ENCODE measurements around the gene LAMB3.

DNA sequence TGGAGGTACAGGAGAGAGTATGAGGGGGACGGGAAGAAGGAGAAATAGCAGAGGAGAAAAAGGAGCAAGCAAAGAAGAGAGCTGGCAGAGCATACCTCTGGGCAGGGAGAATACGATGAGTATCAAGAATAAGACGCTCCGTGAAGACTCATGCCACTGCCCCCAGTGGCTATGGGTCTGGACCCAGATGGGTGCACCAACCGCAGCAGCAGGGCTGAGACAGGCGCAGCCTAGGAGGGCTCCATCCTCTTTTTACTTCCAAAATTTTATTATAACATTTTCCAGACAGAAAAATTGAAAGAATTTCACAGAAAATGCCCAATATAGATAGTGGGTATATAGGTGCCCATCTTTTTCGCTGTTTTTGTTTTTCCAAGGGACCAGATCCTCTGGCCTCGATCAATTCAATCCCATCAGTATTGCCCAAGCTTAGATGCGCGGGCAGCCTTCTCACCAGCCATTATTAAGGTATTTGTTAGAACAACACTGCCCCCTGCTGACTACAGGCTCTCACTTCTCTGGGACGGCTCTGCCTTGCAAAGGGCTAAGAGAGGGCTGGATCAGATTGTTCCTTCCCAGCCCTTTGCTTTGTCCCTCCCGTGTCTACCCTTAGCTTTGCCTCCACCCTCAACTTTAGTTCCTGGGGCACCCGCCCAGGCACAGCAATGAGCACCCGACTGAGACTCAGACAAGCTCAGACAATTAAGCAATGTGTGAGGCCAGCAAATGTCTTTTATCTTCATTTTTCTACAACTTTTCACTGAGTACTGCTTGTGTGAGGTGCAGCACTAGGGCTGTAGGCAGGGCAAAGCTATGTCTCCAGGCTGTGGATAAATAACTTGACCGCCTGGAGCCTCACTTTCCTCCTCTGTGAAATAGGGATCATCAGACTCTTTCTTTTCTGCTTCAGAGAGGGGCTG lies 86.2 kb downstream of the LAMB3 start:
- TF ChIP-seq EZH2 (IDR thresholded peaks at IDR 0.05; ENCODE audit: borderline replicate concordance, insufficient read depth, low read length, poor library complexity, severe bottlenecking) (no peak), POLR2AphosphoS5 (IDR thresholded peaks at IDR 0.05) (no peak), CTCF (IDR thresholded peaks at IDR 0.05; ENCODE audit: poor library complexity, severe bottlenecking) (peak; percentile 89), REST (IDR thresholded peaks at IDR 0.05; ENCODE audit: borderline replicate concordance) (no peak)
